ENCODE results near the gene SLC41A3.

GRCh38 chr3:126124896-126125295 is 41.0 kb upstream of the SLC41A3 start:
- no peak for TF ChIP-seq POLR2AphosphoS5 (IDR thresholded peaks at IDR 0.05)
- no peak for TF ChIP-seq EP300 (IDR thresholded peaks at IDR 0.05)
- no peak for TF ChIP-seq CTCF (IDR thresholded peaks at IDR 0.05)

Measured in suprapubic skin (tissue), 4 donors.